ENCODE results near the gene CIAO3. TPM values are rescaled to one million over a fixed set of nuclear protein-coding genes. Genes with fewer than 3 reads are reported as not detected.

Gene CIAO3
- total RNA-seq, 1 experiment from 2014 or later, result 21.9 TPM

- no peak overlapping the region for H3T11ph ChIP-seq (ENCODE audit: low read length)
- no peak overlapping the region for H2BK20ac ChIP-seq (ENCODE audit: low read depth, low read length, poor library complexity, severe bottlenecking)
- no peak overlapping the region for H2AFZ ChIP-seq (ENCODE audit: low read length)
- H3K4ac ChIP-seq (ENCODE audit: low read depth, low read length), result no peak overlapping the region
- TF ChIP-seq CTCF (conservative IDR thresholded peaks at IDR 0.05), result no peak
- peak overlapping the region in 1 of 2 experiments; percentile 27; a peak in 1 of 5 replicates for H3K4me3 Mint-ChIP-seq
- no peak overlapping the region for H2BK12ac ChIP-seq (ENCODE audit: insufficient read length, low read depth, low read length)
- peaks cover 8% of the 10 kb centered on the region for H3K23me2 ChIP-seq (ENCODE audit: insufficient read length, low read depth, low read length, poor library complexity, severe bottlenecking)
- H4K91ac ChIP-seq (ENCODE audit: insufficient read length, low read depth, low read length), result no peak overlapping the region
- H3K4me1 Mint-ChIP-seq, result peaks cover 9 to 20% of the 10 kb centered on the region in 2 experiments
- no peaks in the 10 kb centered on the region for H3K79me2 ChIP-seq (ENCODE audit: insufficient read depth, low read length)
- no peak overlapping the region for H3K18ac ChIP-seq (ENCODE audit: insufficient read length, low read depth, low read length)
- no peak overlapping the region for H4K8ac ChIP-seq (replicated peaks; ENCODE audit: insufficient read length, low read depth, low read length)
- no peaks in the 10 kb centered on the region; the same call in 1 of the 2 replicates for H3K27me3 ChIP-seq (ENCODE audit: insufficient read depth, low read length)
- no peak overlapping the region for H3K27ac Mint-ChIP-seq
- H3K27ac ChIP-seq (ENCODE audit: insufficient read length, low read depth, low read length), result no peak overlapping the region
- no peak overlapping the region for H3K56ac ChIP-seq (ENCODE audit: insufficient read length, low read depth, low read length)
- H2BK120ac ChIP-seq (ENCODE audit: low read depth, low read length, poor library complexity, severe bottlenecking), result no peak overlapping the region
- no peak overlapping the region for H2BK5ac ChIP-seq (ENCODE audit: insufficient read length, low read length)
- no peaks in the 10 kb centered on the region for H3K9me3 ChIP-seq (ENCODE audit: control insufficient read depth, low read depth, low read length)
- H3K14ac ChIP-seq (ENCODE audit: insufficient read depth, low read length), result no peak overlapping the region
- H3K4me2 ChIP-seq (ENCODE audit: insufficient read depth, insufficient read length, low read length), result no peak overlapping the region
- no peak overlapping the region for H2AK5ac ChIP-seq (ENCODE audit: insufficient read length, low read length)
- no CpG with 5 or more reads among the region's 11 CpGs for WGBS (ENCODE audit: extremely low coverage, insufficient read length, low lambda C conversion rate)
- H3K36me3 Mint-ChIP-seq (ENCODE audit: insufficient read depth in 1 of 3, low read depth in 3 of 3), result no peaks in the 10 kb centered on the region
- no peaks in the 10 kb centered on the region for H4K20me1 ChIP-seq (ENCODE audit: control insufficient read depth, insufficient read depth, insufficient read length)
- no peak overlapping the region for H3K23ac ChIP-seq (ENCODE audit: insufficient read length, low read depth, low read length)
- H3K27me3 Mint-ChIP-seq (ENCODE audit: low read depth), result peaks cover 67% of the 10 kb centered on the region
- H3K79me1 ChIP-seq (ENCODE audit: insufficient read depth, low read depth, low read length, poor library complexity, severe bottlenecking), result no peaks in the 10 kb centered on the region
- H3K4me1 ChIP-seq (ENCODE audit: insufficient read depth, low read length), result no peaks in the 10 kb centered on the region
- H2BK15ac ChIP-seq (ENCODE audit: low read depth, low read length), result 0 out of 2 replicates have a peak overlapping the region, but pooled peaks have one; percentile 7
- H3K9ac ChIP-seq (ENCODE audit: extremely low read depth, insufficient read length, low read length), result no peak overlapping the region
- no peak overlapping the region for H4K5ac ChIP-seq (ENCODE audit: insufficient read length, low read depth, low read length)
- H3K9me3 Mint-ChIP-seq, result no peaks in the 10 kb centered on the region; a peak in 2 of 5 replicates
- no peak for DNase-seq
Observed at GRCh38 chr16:714079-714478, 26.7 kb downstream of the CIAO3 start.

Data from H9 (cell line).